ENCODE results near the gene TAAR5.
"Not testable (repeated sequence)": the region's sequence is repeated elsewhere in the genome, so short reads cannot be mapped to it uniquely, and the experiment has no call there.

GRCh38 chr6:132560087-132560486, 29.5 kb downstream of the TAAR5 start:
- not testable (repeated sequence) for TF ChIP-seq POLR2A, CTCF (IDR thresholded peaks at IDR 0.05)
